HG02938 (cell line): ENCODE data around the gene NPFFR2.
A peak's percentile ranks its signal among the peaks of the same experiment; 100 is the strongest.
"Not testable (repeated sequence)": the region's sequence is repeated elsewhere in the genome, so short reads cannot be mapped to it uniquely, and the experiment has no call there.

ENCODE experiments used
- ATAC-seq: cut with Tn5 transposase; IDR thresholded peaks from one replicate; pipeline ENCODE4 v1.9.1; 2021; ENCODE audit warnings: mild to moderate bottlenecking, moderate library complexity; ENCODE audit not compliant: unreplicated experiment

The NPFFR2 gene

GRCh38 chr4:72110886-72111285, 79.1 kb downstream of the NPFFR2 start:
- ATAC-seq, result no peak

- no peak for ATAC-seq
Observed at GRCh38 chr4:72111863-72112262, 80.1 kb downstream of the NPFFR2 start.

GRCh38 chr4:72112514-72113156, 80.8 kb downstream of the NPFFR2 start:
- ATAC-seq, result peak; percentile 96

- peak; percentile 89 for ATAC-seq
Observed at GRCh38 chr4:72118017-72118416, 86.2 kb downstream of the NPFFR2 start.

GRCh38 chr4:72119946-72120345, 88.1 kb downstream of the NPFFR2 start:
- no peak for ATAC-seq

GRCh38 chr4:72128741-72129140, 96.9 kb downstream of the NPFFR2 start:
- ATAC-seq, result no peak

GRCh38 chr4:72136429-72136828, 104.6 kb downstream of the NPFFR2 start:
- no peak for ATAC-seq

- not testable (repeated sequence) for ATAC-seq
Observed at GRCh38 chr4:72139997-72140396, 108.2 kb downstream of the NPFFR2 start.

GRCh38 chr4:72144241-72144640, 112.4 kb downstream of the NPFFR2 start:
- ATAC-seq, result no peak

- no peak for ATAC-seq
Observed at GRCh38 chr4:72152731-72153130, 120.9 kb downstream of the NPFFR2 start.

GRCh38 chr4:72153634-72154033, 121.8 kb downstream of the NPFFR2 start:
- not testable (repeated sequence) for ATAC-seq

GRCh38 chr4:72169285-72169684, 137.5 kb downstream of the NPFFR2 start:
- ATAC-seq, result not testable (repeated sequence)

GRCh38 chr4:72169861-72170260, 138.1 kb downstream of the NPFFR2 start:
- no peak for ATAC-seq

- no peak for ATAC-seq
Observed at GRCh38 chr4:72171761-72172160, 140.0 kb downstream of the NPFFR2 start.

GRCh38 chr4:72179342-72179741, 147.5 kb downstream of the NPFFR2 start:
- ATAC-seq, result no peak

GRCh38 chr4:72186714-72187113, 154.9 kb downstream of the NPFFR2 start:
- no peak for ATAC-seq

GRCh38 chr4:72194046-72194445, 162.2 kb downstream of the NPFFR2 start:
- no peak for ATAC-seq

GRCh38 chr4:72194453-72194852, 162.7 kb downstream of the NPFFR2 start:
- no peak for ATAC-seq
